HG02885 (cell line): ENCODE measurements around the gene MYO16.
"Not testable (repeated sequence)": the region's sequence is repeated elsewhere in the genome, so short reads cannot be mapped to it uniquely, and the experiment has no call there.

Source experiments
- ATAC-seq: cut with Tn5 transposase; IDR thresholded peaks from one replicate; pipeline ENCODE4 v1.9.1; 2021; ENCODE audit warnings: mild to moderate bottlenecking; ENCODE audit not compliant: unreplicated experiment, poor library complexity

MYO16 gene

DNA sequence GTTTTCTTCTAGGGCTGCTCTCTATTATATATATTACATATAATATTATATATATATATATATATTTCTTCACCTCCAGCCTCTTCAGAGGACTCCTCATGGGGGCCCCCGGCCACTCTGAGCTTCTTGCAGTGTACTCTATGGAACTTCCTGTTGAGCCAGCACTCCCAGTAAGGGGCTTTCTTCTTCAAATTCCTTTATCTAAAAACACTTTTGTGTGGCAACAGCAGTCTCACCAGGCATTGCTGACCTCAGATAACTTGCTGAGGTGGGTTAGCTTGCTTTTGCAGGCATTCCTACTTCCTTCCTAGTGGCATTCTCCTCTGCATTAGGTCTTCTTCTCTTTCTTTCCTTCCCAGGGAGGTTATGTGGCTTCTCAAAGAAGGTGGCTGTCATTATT lies 381.5 kb downstream of the MYO16 start:
- no peak for ATAC-seq

DNA sequence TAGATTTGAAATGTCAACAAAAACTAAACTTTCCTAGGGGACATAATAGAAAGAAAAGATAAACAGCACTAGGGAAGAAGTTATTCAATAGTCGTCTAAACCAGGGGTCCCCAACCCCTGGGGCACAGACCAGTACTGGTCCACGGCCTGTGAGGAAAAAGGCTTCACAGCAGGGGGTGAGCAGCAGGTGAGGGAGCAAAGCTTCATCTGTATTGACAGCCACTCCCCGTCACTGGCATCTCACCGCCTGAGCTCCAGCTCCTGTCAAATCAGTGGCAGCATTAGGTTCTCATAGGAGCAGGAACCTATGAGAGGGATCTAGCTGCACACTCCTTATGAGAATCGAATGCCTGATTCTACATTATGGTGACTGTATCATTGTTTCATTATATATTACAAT lies 382.7 kb downstream of the MYO16 start:
- ATAC-seq: no peak

DNA sequence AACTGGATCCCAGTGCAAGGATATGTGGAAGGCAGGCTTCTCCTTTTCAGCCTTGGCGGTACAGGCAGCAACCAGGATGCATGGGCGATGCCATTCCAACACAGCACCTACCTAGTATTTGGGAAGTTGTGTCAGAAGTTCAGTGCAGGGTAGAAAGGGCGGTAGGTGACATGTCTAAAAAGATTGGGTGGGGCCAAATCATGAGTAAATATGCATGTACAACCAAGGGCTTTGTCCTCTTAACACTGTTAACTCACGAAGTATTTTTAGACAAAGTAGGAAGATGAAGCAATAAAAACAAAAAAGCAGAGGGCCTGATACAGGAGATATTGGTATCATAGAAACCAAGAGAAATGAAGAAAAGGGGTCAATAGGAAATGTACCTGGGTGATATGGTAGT lies 392.1 kb downstream of the MYO16 start:
- no peak for ATAC-seq

DNA sequence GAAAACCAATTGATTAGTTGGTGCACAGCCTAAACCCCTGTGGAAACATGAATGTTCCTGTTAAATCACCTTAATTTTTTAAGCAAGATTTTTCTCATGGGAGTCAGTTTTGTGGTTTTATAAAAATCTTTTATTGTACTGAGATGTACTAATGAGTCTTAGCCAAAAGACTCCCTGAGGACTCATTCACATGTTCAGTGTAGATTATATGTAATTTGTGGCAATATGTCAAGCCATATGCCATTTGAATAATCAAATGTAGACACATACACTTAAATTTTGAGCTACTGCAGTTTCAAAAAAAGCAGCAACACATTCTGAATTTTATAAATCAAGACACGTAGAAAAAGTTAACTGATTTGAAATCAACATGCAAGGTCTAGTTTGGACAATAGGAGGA lies 395.2 kb downstream of the MYO16 start:
- ATAC-seq: no peak

DNA sequence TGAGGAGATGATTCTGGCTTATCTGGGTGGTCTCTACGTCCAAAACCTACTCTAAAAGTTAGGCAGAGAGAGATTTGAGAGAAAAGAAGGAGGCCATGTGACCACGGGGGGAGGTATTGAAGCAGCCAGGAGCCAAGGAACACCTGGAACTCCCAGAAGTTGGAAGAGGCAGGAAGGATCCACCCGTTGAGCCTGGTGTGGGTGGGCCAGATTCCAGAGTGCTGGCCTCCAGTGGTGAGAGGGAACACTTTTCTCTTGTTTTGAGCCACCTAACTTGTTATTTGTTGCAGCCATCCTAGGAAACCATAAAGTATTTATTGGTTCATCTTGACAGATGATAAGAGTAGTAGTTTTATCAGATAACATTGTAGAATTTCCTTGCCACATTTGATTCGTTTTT lies 396.9 kb downstream of the MYO16 start:
- ATAC-seq: no peak

DNA sequence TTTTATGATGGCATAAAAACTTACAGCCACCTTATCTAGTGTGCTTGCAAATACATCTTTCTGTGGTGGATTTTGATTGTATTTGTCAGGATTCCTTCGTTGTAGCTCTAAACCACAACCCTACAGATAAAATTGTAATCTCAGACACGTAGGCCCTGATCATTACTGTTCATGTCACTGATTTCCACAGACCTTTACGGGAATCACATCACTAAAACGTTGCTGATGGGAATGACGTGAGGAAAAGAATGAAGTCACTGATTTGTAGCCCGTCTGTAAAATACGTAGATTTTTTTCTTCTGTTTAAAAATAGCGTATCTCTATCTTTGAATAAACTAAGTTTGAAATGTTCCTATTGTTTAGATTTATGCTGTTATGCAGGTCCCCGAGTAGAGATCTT lies 399.2 kb downstream of the MYO16 start:
- no peak for ATAC-seq

DNA sequence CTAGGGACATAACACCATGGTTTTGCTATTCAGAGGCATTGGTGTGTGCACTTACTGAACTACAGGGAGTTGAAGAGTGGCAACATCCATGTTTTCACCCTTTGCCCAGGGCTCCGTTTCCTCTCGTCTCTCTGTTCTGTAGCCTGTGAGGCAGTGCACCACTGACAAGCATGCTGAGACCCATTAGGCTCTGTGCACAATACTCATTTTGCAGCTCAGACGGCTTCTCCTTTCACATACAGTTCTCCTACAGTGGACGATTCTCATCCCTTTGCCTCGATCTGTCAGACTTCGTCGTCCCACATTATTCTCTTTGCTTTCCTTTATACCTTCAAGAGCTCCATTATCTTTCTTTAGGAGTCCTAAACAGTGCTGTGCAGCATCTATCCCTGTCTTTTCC lies 403.7 kb downstream of the MYO16 start:
- ATAC-seq: no peak

DNA sequence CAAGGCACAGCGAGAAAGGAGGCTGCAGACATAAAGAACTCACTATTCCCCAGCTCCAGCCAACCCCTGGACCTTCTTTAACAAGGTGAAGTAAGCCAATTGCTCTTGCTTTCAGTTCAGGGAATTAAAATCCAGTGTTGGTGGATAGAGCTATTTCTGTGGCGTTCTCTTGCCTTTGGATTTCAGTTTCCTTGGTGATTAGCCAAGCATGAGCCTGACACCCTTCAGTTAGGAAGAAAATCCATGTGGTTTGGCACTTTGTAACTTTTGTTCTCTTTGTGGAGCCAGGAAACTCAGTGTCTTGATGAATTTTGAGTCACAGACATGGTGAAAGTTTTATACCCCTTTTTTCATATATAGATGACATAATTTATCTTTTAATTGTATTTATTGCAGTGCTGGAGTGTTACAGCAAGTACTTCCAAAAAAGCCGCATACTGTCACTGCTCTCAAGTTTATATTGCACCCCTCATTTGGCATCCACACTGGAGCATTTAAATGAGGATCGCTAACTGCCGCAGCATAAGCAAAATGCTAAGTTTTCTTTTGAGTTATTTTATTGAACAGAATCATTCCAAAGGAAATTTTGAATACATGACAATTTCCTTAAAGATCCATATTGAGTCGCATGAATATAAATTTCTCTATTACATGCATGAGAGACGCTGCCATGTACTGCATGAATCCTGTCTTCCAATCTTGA lies 406.8 kb downstream of the MYO16 start:
- no peak for ATAC-seq

DNA sequence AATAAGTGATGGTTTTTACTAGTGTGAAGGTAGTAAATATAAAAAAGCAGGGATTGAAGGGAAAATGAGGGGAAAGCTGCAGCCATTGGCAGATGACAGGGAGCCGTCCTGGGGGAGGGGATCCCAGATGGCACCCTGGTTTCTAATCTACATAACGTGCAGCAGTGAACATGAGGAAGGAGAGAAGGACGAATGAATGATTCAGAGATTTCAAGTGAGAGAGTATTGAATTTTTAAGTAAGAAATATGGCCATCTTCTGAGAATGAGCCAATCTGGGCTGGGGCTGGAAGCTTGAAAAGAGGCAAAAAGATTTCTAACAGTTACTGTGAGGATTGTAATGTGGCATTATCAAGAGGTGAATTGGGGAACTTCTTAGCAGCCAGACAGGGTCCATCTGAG lies 414.2 kb downstream of the MYO16 start:
- no peak for ATAC-seq

DNA sequence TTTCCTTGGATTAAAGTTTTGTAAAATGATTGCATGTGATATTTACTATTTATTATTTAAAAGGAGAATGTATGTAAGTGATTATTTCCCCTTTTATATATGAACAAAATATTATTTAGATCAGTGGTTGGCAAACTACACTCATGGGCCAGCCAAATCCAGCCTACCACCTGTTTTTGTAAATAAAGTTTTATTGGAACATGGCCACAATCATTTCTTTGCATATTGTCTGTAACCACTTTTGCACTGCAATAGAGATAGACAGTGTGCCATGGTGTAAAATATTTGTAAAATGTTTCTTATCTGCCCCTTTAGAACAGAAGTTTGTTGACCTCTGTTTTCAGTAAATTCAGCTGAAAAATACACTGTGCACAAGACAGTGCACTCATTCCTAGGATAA lies 426.4 kb downstream of the MYO16 start:
- ATAC-seq: no peak

DNA sequence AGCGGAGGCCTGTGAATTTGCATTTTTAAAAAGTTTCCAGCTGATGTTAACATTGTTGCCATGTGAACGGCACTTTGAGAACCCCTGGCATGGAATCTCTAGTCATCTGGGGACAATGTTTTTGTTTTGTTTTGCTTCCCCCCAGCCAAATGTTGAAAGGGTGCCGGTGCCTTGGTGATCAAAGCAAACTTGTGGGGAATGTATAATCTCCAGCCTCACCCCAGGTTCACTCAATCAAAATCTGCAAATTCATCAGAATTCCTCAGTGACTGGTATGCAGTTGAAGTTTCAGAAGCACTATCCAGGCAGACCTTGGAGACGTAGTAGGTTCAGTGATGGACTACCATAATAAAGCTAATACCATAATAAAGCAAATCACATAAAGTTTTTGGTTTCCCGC lies 428.7 kb downstream of the MYO16 start:
- ATAC-seq: no peak

DNA sequence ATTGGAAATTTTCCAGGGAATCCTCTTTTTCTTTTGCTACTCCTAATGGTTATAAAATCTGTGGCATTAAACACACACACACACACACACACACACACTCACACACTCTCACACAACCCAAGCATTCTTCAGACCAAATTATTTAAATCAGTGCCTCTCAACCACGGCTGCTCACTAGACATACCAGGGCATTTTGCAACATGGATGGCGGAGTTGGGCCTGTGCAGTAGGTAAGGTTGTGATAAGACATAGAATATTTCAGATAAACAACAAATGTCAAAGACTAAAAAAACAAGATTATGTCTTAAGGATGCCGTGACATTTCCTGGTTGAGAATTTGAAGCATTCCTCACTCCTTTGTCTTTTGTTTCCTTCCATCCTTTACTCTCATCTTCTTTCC lies 443.1 kb downstream of the MYO16 start:
- no peak for ATAC-seq

DNA sequence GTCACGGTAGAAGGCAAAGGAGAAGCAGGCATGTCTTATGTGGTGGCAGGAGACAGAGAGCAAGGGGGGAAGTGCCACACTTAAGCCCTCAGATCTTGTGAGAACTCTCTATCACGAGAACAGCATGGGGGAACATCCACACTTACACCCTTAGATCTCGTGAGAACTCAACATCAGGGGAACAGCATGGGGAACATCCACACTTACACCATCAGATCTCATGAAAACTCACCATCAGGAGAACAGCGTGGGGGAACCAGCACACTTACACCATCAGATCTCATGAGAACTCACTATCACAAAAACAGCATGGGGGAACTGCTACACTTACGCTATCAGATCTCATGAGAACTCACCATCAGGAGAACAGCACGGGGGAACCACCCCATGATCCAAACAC lies 445.0 kb downstream of the MYO16 start:
- no peak for ATAC-seq

DNA sequence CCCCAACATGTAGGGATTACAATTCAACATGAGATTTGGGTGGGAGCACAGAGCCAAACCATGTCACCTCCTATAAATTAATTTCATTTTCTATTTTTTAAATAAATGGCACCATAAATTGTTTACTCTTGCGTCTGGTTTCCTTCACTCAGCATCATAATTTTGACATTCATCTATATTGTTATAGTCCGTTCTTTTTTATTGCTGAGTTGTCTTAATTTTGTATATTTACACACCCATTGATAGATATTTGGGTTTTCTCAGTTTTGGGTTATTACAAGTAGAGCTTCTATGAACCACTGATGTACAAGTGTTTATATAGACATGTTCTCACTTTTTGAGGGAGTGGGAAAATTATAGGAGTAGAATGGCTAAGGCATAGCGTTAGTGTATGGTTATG lies 445.4 kb downstream of the MYO16 start:
- ATAC-seq: no peak

DNA sequence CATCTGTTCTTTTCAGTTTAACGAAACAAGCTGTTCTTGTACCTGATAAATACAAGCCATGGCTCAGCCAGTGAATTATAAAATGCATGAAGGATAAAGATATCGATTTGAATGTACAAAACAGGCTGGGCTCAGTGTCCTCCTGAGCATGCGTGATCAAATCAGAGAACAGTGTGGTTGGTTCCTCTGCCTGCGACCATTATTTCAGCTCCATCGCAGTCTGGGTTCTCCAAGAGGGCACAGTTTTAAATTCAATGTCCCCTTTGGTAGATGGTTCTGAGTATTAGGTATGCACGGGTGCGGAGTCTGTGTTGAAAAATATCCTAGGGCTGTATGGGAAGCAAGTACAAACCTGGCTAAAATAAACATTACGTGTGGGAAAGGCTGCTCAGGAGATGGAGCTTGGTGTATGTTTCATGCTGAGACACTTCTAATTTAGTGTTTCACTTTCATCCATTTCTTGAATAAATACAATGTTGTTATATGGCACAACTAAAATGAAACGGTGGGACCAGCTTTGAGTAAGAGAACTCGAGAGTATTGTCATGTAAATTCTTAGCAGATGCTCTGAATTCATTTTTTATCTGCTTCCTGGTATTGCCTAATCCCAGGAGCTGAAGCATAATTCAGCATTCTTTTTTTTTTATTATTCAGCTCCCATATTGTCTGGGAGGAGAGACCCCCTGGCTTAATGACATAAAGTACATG lies 458.7 kb downstream of the MYO16 start:
- ATAC-seq: no peak

DNA sequence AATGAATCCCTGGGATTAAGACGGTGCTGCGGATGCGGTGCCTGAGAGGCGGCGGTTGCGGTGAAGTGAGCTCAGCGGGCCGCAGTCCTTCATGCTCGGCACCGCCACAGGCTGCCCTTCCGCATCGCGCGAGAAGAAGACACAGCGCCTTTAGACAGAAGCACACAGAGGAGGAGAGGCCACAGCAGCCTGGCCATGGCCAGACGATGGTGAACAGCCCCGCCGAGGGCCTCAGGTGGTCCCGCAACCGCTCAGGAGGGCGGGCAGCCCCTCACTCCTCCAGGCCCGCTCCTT lies 459.2 kb downstream of the MYO16 start:
- no peak for ATAC-seq

DNA sequence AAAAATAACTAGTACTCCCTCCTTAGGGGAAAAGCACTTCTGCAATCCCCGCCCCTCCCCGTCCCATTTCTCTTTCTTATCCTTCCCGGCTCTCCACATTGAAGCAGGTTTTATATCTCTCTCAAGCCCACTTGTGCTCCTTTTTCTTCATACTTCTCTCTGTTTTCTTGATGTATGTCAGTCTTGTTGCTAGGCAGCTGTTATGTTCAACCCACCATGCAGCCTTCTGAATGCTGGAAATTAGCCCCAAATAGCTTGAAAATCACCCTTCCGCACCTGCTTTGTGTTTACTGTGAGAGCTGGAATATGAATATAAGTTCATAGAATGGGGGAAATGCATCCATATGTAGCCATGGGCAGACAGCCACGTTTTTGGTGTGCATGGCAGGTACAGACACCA lies 461.4 kb downstream of the MYO16 start:
- no peak for ATAC-seq

DNA sequence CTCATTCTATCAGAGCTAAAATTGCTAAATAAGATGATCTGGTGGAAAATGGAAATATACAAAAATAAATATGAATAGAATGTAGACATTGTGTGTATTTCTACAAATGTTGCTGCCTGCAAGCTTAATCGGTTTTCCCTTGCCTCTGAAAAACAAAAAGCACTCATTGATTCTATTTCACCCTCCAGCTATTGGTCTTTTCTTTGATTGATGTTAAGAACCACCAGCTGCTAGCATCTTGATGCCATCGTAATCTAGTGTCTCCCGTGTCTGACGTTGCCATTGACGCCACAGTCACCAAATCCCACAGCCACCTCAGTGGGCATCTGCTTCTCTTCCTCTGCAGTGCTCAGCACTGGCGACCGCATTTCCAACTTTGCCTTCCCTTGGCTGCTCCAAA lies 461.8 kb downstream of the MYO16 start:
- no peak for ATAC-seq

DNA sequence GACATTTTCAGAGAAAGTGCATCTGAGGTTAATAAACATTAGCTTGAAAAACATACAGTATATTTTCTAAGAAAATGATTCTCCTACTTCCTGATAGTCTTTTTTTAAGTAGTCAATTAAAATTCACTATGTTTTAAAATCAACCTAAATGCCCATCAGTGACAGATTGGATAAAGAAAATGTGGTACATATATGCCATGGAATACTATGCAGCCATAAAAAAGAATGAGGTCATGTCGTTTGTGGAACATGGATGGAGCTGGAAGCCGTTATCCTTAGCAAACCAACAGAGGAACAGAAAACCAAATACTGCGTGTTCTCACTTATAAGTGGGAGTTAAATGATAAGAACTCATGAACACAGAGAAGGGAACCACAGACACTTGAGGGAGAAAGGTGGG lies 462.8 kb downstream of the MYO16 start:
- ATAC-seq: not testable (repeated sequence)

DNA sequence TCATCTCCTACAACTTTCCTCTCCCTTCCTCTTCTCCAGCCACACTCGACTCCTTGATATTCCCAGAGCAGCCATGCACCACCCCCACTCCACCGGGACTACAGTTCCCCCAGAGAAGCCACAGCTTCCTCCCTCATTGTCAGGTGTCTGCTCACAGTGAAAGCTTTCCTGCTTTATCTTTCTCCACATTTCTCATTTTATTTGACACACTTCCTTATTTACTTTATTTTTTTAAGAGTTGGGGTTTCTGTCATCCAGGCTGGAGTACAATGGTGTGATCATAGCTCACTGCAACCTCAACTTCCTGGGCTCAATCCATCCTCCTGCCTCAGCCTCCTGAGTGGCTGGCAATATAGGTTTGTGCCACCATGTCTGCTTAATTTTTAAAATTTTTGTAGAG lies 464.6 kb downstream of the MYO16 start:
- no peak for ATAC-seq

DNA sequence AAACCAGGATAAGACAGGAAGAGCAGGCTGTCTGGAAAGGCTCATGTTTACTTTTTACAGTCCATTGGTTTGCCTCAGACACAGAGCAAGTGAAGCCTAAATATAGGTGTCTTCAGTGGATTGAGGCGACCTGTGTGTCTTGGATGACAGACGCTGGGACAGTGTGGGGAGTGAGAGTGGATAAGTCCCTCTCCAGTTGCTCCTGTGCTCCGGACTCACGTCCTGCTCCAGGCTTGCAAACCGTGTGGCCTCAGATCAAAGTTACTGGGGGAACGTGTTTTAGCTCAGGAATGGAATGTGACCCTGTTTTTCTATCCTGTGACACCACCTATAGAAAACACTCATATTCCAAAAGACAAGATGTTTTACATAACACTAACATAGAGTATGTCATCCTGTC lies 465.7 kb downstream of the MYO16 start:
- no peak for ATAC-seq

DNA sequence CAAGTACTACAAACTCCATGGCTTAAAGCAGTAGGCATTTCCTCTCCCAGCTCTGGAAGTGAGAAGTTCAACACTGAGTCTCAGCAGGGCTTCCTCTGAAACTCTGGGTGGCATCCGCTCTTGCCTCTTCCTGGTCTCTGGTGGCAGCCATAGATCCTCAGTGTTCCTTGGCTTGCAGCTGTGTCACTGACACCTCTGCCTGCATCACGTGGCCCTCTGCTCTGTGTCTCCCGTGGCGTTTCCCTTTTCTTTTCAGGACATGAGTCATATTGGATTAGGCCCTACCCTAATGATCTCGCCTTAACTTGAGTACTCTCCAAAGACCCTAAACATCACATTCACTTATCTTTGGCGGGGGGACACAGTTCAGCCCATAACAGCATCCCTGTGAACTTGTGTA lies 466.7 kb downstream of the MYO16 start:
- ATAC-seq: no peak
